Activated CD8-positive, alpha-beta memory T cell treated with anti-CD3 and anti-CD28 coated beads for 1 hour (primary cell): ENCODE measurements around the gene KCTD17.

Experiments used
- DNase-seq, 2 donors: peaks; one replicate each; pipeline ENCODE4 v3.0.0-alpha.2; 2020; ENCODE audit warnings: low read depth in 1 of 2; ENCODE audit errors: extremely low read depth in 1 of 2

The KCTD17 gene

DNA sequence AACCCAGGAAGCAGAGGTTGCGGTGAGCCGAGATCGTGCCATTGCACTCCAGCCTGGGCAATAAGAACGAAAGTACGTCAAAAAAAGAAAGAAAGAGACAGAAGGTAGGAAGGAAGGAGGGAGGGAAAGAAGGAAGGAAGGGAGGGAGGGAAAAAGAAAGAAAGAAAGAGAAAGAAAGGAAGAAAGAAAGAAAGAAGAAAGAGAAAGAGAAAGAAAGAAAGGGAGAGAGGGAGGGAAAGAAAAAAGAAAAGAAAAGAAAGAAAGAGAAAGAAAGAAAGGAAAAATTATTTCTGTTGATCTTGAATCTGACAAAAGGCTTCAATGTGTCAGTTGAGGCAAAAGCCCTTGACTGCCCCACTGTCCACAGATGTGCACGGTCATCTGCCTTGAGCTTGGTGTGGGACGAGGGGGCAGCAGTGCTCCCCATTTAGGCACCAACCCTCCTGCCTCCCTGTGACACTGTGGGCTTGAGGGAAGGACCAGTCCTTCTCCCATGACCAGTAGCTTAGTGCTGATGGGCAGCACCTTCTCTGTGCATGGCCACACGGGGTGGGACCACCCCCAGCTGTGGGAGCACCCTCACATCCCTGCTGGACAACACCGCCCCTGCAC lies 24.4 kb downstream of the KCTD17 start:
- DNase-seq, result no peak

DNA sequence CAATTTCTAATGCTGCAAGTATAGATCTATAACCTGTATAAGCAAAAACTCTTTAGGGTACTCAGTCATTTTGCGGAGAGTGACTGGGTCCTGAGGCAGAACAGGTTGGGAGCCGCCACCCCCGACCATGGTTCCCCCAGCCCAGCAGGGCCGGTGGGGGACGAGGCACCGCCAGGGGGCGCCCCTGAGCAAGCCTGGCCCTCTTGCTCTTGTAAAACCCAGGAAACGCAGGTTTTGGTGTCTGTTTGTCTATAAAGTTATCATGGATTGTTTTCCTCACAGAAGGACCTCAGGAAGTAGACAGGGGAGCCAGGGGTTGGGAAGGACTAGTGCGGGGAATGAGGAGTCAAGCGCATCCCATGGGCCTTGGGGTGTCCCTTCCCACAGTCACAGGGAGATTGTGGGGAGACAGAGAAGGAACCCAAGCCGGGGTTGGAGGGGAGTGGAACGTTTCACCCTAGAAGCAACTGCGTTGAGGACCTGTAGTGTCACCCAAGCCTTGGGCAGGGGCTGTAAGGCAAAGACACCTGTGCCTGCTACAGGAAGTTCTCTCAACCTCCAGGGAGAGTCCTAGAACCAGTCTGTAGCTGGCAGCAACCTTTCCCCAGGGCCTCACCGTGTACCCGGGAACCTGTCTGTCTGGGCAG lies 26.4 kb downstream of the KCTD17 start:
- DNase-seq, result peak; percentile 55 to 81

DNA sequence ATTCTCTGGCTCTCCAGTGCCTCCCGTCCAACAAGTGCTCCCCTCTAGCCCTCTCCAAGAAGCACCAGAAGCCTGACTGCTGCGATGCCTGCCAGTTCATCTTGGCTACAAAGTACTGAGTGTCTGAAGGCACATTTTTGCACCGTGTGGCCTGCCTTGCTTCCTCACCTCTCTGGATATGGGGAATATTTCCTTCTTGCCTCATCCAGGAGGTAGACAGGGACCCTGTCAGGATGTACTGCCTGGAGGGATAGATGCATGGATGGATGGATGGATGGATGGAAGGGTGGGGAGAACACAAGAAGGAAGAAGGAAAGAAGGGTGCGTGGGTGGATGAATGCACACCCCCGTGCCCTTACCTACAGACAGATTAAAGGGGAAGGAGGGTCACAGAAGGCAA lies 27.6 kb downstream of the KCTD17 start:
- DNase-seq, result no peak

DNA sequence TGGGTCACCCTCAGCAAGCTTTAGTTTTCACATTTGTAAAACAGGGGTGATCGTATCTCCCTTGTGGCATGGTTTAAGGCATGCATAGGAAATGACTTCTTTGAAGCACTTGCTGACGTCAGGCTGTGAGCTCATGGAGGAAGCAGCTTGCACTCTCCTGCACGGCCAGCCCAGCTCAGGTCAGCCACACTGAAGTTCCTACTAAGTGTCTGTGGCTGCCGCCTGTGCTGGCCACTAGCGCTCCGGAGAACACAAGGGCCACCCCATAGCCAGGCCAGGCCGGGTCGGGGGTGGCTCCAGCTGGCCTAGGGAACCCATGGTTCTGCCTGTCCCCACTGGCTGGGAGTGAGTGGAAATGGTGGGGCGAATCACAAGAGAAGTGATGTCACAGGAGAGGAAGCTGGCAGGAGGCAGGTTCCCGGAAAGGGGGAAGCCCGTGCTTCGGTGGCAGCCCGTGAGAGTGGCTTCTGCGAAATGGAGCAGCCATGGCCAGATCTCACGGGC lies 28.2 kb downstream of the KCTD17 start:
- peak; percentile 64 to 82 for DNase-seq

DNA sequence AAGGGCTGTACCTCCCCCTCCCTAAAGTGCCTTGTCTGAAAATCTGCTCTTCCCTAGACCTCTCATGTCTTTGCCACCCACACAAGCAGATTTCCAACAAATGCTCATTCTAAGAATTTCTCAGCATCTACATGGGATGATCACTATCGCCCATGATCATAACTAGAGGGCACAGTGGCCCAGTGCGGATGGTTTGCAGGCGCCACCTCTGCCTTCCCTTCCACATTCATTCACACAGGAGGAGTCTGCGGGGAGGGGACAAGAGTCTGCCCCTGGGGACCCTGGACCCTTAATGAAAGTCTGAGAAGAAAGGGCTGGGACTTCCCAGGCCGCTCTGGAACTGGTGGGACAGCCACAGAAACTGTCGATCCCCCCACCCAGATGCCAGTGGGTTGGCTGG lies 28.9 kb downstream of the KCTD17 start:
- no peak for DNase-seq

DNA sequence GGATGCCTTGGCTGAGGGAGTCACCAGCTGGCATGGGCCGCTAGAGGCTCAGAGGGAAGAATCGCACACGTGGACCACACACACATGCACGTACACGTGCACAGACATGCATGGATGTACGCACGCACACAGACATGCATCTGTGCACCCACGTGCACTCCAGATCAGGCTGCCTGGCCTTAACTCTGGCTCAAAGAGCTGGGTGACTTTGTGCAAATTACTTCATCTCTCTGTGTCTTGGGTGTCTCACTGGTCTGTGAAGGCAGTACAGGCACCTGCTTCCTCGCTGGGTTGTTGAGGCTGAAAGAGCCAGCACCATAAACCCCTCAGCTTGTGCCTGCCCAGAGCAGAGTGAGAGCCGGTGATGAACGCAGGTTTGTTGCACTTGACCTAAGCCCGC lies 29.3 kb downstream of the KCTD17 start:
- DNase-seq, result no peak

DNA sequence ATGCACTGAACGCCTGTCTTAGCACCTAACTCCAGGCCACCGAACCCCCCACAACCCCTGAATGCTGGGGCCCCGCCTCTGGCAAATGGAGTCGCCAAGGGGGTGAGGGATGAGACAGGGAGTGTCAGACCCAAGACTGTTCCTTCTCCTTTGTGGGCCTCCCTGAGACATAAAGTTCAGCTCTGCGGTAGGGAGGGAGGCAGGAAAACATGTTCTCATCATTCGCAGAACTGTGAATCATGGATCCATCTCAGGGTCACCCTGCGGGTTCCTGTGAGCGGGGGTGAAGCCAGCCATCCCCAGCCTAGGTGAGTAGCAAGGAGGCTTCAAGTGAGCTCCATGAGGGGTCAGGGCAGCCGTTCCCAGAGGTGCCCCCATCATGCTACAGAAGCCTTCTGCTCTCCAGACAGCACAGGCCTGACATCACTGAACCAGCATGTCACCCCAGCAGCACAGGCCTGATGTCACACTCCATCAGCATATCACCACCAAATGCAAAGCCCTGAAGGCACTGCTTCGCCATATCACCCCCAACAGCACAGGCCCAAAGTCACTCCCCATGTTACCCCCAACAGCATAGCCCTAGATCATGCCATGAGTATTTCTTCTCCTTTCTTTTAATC lies 30.8 kb downstream of the KCTD17 start:
- DNase-seq, result no peak

DNA sequence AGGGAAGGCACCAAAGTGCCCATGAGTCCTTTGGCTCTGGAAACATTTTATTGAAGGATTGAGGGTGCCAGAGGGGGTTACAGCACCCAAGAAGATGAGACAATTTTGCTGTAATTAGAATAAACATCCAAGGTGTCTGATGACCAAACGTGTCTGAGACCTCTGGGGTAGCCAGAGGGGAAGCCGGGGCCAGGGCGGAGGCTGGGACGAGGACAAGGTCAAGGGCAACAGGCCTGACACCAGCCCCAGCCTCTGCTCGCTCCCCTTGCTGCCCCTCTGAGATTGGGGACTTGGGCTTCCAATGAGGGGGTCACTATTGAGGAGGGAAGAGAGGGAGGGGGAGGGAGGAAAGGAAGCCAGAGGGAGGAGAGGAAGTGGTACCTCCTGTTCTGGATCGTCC lies 32.4 kb downstream of the KCTD17 start:
- no peak for DNase-seq

DNA sequence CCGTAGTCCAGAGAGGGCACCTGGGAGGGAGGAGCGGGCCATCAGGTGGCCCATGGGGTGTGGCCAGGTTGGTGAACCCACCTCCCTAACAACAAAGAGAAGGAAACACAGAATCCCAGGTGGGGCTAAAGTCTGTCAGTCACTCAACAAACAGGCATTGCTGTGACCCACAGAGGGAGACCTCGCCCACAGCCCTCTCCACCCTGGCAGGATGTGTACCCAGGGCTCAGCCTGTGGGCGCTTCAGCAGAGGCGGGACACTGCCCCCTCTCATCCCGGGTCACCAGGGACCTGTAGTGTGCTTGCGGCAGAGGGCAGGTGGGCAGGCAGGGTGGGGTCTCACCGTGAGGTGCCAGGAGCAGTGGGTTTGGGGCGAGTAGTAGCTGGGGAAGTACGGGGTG lies 32.8 kb downstream of the KCTD17 start:
- DNase-seq, result no peak

DNA sequence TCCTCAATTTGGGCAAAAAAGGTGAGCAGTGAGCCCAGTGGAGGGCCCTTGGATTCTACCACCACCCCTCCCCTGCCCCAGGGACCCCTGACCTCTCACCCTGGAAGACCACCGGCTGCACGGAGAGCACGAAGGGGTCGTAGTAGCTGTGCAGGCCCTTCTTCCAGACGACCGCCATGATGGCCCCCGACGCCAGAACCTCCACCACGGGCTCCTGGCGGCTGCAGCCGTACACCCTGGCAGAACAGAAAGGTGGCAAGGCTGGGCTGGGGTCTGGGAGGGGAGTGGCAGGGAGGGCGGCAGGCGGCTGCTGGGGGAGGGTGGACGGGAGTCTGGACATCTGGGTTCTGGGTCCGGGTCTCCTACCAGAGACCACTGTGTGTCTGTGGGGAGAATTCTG lies 34.6 kb downstream of the KCTD17 start:
- DNase-seq, result no peak

DNA sequence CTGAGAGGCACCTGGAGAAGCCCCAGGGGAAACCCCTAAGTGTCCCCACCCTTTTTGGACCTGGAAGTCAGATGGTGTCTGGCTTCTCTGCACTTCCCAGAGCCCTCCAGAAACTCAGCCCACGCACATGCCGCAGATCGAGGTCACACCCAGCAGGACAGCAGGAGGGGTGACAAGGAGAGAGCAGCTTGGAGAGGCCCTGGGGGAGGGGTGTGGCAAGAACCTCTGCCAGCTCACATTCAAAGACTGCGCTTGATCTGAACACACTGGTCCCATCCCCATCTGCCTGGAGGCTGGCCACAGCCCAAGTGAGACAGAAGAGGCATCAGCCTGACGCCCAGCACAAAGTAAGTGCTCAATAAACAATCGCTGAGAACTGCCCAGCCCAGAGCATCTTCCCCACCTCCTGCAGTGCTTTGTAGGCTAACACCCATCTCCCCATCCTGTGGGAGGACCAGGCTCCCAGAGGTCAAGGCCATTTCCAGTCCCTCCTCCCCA lies 36.6 kb downstream of the KCTD17 start:
- DNase-seq, result no peak

DNA sequence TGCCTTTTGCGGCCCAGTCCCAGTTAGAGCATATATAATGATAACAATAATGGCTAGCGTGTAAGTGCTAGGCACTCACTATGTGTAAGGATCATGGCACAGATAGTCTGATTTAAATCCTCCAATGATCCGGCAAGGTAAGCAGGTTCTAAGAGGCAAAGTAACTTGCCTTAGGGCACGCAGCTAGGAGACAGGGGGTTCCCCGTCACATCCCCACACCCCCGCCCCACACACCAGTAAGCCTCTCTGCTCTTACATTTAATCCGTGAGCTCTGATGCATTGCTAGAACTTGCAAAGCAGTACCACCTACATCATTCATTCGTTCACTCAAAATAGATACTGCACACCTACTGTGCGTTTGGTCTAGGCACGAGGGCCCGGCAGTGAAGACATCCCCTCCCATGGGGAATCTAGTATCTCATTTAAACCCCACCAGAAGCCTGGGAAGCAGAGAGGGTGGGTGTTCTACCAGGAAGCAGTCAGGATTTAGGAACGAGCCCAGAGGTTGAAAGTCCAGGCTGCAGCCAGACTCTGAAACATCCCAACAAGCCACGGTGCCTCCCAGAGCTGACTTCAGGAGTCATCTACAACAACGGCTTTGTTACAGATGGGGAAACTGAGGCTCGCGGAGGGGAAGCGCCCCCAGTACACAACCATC lies 37.3 kb downstream of the KCTD17 start:
- no peak for DNase-seq

DNA sequence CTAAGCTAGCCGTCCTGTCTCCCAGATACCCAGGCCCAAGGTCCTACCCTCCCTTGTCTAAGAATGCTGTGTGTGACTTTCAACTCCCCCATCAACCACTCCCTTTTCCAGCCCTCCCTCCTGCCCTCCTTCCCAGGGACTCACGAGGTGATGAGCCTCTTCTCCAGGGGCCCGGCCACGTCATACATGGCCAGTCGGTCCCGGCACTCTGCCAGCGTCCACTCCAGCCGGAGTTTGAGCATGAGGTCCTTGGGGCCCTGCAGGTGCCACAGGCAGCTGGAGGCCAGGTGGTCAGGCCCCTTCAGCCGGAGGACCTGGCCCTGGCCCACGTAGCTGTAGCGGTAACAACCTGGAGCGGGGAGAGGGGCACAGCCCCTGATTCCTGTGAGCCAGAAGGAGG lies 37.9 kb downstream of the KCTD17 start:
- DNase-seq, result no peak

DNA sequence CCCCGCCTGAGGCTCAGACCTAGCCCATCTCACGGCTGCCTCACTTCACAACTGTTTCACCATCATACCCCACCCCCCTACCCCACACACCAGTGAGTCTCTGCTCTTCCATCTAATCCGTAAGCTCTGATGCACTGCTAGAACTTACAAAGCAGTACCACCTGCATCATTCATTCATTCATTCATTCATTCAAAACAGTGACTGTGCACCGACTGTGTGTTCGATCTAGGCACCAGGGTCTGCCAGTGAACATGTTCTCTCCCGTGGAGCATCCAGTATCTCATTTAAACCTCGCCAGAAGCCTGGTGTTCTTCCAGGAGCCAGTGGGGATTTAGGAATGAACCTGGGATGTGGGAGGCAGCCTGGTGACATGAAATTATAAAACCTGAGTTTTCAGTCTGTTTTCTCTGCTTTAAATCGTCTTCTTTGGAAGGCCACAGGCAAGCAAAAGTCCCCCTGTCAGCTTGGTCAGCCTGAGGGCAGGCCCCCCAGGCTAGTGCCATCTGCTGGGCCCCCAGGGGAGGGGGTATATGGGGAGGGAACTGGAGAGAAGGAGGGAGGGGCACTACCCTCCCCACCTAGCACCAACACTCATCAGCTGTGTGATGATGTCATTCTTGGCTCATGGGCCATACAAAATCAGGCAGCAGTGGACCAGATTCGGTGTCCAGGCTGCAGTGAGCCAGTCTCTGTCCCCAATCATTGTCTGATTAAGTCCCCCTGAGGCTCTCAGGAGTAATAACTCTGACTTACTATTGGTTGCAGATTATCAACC lies 39.6 kb downstream of the KCTD17 start:
- no peak for DNase-seq

DNA sequence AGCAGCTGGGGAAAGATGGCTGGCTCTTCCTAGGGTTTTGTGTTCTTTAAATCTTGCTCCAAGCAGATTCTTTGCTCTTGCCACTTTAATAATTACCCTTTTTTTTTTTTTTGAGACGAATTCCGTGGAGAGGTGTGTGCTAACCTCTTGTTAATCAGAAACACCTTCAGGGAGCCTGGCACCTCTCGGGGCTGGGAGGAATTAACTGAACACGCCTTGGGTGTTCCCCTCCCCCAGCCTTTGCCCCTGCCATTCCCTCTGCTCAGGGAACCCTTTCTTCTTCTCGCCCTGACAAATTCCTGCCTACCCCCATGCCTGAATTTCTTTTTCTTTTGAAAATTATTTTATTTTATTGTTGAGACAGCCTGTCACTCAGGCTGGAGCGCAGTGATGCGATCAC lies 40.5 kb downstream of the KCTD17 start:
- no peak for DNase-seq

DNA sequence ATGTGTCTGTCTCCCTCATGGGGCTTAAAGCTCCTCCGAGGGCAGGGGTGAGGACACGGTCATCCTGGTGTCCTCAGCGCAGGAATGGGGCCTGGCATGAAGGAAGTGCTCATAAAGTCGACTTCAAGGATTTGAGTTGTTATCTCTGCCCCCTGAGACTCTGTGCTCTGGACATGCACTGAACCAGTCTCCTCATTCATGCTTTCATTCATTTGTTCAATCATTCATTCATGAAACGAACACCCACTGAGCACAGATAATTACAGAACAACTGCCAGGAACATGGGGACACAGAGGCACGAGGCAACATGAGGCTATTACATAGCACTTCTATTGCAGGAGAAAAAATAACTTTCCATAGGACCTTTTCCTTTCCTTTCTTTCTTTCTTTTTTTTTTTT lies 41.5 kb downstream of the KCTD17 start:
- no peak for DNase-seq

DNA sequence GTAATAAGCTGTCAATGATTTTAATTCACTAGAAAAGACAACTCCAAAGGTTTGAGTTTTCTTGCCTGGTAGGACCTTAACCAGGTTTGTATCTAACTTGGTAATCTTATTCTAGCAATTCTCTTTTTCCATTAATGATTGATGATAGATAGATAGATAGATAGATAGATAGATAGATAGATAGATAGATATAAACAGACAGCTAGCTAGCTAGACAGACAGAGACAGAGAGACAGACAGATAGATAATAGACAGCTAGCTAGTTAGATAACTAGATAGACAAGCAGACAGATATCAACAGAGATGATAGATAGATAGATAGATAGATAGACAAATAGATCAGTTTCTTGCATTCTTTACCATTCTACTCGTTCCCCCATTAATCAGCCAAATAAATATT lies 42.7 kb downstream of the KCTD17 start:
- DNase-seq, result no peak

DNA sequence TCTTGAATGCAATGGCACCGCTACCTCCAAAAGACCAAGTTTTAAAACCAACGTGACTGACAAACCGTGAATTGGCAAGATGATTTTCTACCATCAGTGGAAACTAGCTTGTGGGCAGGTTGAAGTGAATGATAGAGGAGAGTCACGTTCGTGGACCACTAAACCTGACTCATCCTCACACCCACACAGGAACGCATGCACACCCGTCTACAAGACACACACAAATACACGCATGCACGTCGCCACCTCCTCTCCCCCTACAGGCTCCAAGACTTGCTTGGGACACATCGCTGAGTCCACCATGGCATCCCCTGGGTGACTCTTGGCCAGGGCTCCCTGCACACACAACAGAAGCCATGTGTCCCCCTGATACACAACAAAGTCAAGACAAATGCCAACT lies 43.6 kb downstream of the KCTD17 start:
- DNase-seq, result no peak

DNA sequence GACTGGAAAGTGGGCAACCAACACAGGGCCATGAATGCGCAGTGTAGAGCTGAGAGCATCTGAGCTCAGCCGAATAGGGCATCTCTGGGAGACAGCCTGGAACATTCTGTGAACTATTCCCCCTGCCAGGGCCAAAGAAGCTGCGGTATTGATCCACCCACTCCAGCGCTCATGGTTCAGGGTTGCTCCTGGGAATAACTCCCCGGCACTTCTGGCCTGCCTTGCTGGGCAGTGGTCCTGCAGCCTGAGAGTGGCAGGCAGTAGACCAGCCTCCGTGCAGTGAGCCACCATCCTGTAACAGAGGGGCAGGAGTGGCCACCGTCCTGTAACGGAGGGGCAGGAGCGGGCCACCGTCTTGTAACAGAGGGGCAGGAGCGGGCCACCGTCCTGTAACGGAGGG lies 45.8 kb downstream of the KCTD17 start:
- DNase-seq, result no peak

DNA sequence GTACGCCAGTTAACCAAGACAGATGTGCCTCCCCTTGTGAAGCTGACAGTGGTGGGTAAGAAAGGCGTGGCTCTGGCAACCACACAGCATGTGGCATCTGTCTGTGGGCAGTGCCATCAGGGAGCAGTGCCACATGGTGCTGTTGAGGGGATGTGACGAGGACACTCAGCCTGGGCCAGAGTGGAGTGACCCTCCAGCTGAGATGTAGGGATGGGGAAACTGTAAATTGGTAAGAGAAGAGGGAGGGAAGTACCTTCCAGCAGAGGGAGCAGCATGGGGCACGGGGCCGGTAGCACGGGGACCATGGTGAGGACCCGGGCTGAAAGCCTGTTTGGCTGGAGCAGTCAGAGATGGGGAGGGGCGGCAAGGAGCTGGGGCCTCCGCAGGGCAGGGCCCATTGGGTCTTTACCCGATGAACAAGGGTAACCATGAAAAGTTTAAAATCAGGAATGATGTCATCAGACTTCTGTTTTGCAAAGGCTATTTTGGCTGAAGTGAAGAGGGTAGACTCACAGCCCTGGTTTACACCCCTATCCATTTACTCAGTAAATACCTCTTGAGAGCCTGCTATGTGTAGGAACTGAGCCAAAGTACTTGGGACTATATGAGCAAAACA lies 47.5 kb downstream of the KCTD17 start:
- no peak for DNase-seq
